ENCODE data around the gene MERTK. TPM values are rescaled to one million over a fixed set of nuclear protein-coding genes. Genes with fewer than 3 reads are reported as not detected.

Gene MERTK
- polyA plus RNA-seq, 1 of the 3 experiments (the other 2 are of a cell fraction) = 9.6 TPM

DNA sequence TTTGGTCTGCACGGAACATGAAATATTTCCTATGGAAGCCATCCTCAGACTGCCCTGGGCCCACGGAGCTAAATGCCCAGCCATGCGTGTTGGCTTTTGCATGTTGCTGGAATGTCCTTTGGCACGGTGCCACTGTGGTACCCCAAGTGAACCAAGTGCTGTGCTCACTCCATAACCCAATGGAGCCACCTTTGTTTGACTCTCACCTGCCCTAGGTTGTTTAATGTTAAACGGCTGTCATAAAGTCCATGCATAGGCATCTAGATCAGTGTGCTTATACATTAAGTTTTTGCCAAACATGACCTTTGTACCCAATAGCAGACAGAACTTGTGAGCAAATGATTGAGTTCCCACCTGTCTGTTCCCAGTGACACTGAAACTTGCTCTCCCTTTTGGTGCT is 96.7 kb downstream of the MERTK start:
- Histone ChIP-seq H4K20me1 (ENCODE audit: insufficient read depth) (no peaks in the 10 kb centered on the region), H2AFZ (ENCODE audit: low read depth) (no peak overlapping the region), H3K9me2 (no peaks in the 10 kb centered on the region), H3K4me2 (no peak overlapping the region), H3K9me3 (no peaks in the 10 kb centered on the region), H3F3A (replicated peaks; ENCODE audit: insufficient read depth) (no peaks in the 10 kb centered on the region), H3K9ac (no peak overlapping the region), H3K36me3 (replicated peaks in 1 of 2; ENCODE audit: control insufficient read depth in 1 of 2, insufficient read depth in 2 of 2, low read length in 1 of 2) (no peaks in the 10 kb centered on the region), H3K27me3 (ENCODE audit: insufficient read depth) (no peaks in the 10 kb centered on the region), H3K4me3 (ENCODE audit: low read depth in 2 of 2, low read length in 1 of 2) (no peak overlapping the region), H3K79me2 (ENCODE audit: insufficient read depth) (no peaks in the 10 kb centered on the region), H3K4me1 (ENCODE audit: control insufficient read depth in 1 of 2, insufficient read depth in 2 of 2, low read depth in 1 of 2, low read length in 1 of 2) (no peaks in the 10 kb centered on the region), H3K27ac (ENCODE audit: low read depth in 2 of 2, low read length in 1 of 2) (no peak overlapping the region)
- no peak for DNase-seq
- ChIA-PET POLR2A (no interaction called here), CTCF (interaction anchor here (2.0 kb wide), 1 partner anchor 94 kb away, joined by 5 read pairs; no protein-coding TSS in a partner anchor)
- WGBS (ENCODE audit: low lambda C conversion rate) = 80% methylated on average over 5 of the region's 5 CpGs
- TF ChIP-seq, protein P1, sequence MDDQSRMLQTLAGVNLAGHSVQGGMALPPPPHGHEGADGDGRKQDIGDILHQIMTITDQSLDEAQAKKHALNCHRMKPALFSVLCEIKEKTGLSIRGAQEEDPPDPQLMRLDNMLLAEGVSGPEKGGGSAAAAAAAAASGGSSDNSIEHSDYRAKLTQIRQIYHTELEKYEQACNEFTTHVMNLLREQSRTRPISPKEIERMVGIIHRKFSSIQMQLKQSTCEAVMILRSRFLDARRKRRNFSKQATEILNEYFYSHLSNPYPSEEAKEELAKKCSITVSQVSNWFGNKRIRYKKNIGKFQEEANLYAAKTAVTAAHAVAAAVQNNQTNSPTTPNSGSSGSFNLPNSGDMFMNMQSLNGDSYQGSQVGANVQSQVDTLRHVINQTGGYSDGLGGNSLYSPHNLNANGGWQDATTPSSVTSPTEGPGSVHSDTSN (IDR thresholded peaks at IDR 0.05) = no peak
- no peak for TF ChIP-seq RXRA (IDR thresholded peaks at IDR 0.05; ENCODE audit: borderline replicate concordance, low read depth)

DNA sequence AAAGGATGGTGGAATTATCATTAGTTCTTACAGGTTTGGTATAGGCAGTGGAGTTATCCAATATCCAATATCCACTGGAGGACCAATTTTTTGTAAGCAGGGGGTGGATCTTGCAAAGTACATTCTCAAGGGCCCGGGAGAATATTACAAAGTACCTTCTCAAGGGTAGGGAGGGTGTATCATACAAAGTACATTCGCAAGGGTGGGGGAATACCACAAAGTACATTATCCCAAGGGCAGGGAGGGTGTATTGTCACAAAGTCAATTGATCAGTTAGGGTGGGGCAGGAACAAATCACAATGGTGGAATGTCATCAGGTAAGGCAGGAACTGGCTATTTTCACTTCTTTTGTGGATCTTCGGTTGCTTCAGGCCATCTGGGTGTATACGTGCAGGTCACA is 101.4 kb downstream of the MERTK start:
- ChIA-PET CTCF (interaction anchor here (1.2 kb wide), 1 partner anchor 99 kb away, joined by 3 read pairs; no protein-coding TSS in a partner anchor), POLR2A (no interaction called here)
- H3K4me3 ChIP-seq (ENCODE audit: low read depth in 2 of 2, low read length in 1 of 2) = no peak overlapping the region
- 91% methylated on average over 4 of the region's 4 CpGs for WGBS (ENCODE audit: low lambda C conversion rate)
- no peaks in the 10 kb centered on the region for H3F3A ChIP-seq (replicated peaks; ENCODE audit: insufficient read depth)
- no peaks in the 10 kb centered on the region for H3K79me2 ChIP-seq (ENCODE audit: insufficient read depth)
- H2AFZ ChIP-seq (ENCODE audit: low read depth) = no peak overlapping the region
- TF ChIP-seq GABPA (IDR thresholded peaks at IDR 0.05; ENCODE audit: low read depth) (no peak), RFX5 (IDR thresholded peaks at IDR 0.05; ENCODE audit: low read length) (no peak), RAD21 (IDR thresholded peaks at IDR 0.05; ENCODE audit: low read length) (no peak), TCF12 (IDR thresholded peaks at IDR 0.05) (no peak), TEAD4 (IDR thresholded peaks at IDR 0.05; ENCODE audit: borderline replicate concordance, insufficient read depth) (no peak), EP300 (IDR thresholded peaks at IDR 0.05; ENCODE audit: borderline replicate concordance in 1 of 2, low read depth in 1 of 2, low read length in 1 of 2) (no peak), NFIC (IDR thresholded peaks at IDR 0.05; ENCODE audit: borderline replicate concordance) (no peak), JUND (IDR thresholded peaks at IDR 0.05) (no peak), YY1 (IDR thresholded peaks at IDR 0.05; ENCODE audit: low read depth) (no peak), NRF1 (IDR thresholded peaks at IDR 0.05; ENCODE audit: low read depth, low read length) (no peak), MXI1 (IDR thresholded peaks at IDR 0.05; ENCODE audit: low read depth, low read length) (no peak), RXRA (IDR thresholded peaks at IDR 0.05; ENCODE audit: borderline replicate concordance, low read depth) (no peak), FOXM1 (IDR thresholded peaks at IDR 0.05; ENCODE audit: low read depth) (no peak), FOXJ3 (CRISPR knock-in tag; IDR thresholded peaks at IDR 0.05) (no peak)
- TF ChIP-seq, protein P2, sequence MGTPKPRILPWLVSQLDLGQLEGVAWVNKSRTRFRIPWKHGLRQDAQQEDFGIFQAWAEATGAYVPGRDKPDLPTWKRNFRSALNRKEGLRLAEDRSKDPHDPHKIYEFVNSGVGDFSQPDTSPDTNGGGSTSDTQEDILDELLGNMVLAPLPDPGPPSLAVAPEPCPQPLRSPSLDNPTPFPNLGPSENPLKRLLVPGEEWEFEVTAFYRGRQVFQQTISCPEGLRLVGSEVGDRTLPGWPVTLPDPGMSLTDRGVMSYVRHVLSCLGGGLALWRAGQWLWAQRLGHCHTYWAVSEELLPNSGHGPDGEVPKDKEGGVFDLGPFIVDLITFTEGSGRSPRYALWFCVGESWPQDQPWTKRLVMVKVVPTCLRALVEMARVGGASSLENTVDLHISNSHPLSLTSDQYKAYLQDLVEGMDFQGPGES (IDR thresholded peaks at IDR 0.05; ENCODE audit: low read depth, low read length) = no peak
- TF ChIP-seq, protein P3, sequence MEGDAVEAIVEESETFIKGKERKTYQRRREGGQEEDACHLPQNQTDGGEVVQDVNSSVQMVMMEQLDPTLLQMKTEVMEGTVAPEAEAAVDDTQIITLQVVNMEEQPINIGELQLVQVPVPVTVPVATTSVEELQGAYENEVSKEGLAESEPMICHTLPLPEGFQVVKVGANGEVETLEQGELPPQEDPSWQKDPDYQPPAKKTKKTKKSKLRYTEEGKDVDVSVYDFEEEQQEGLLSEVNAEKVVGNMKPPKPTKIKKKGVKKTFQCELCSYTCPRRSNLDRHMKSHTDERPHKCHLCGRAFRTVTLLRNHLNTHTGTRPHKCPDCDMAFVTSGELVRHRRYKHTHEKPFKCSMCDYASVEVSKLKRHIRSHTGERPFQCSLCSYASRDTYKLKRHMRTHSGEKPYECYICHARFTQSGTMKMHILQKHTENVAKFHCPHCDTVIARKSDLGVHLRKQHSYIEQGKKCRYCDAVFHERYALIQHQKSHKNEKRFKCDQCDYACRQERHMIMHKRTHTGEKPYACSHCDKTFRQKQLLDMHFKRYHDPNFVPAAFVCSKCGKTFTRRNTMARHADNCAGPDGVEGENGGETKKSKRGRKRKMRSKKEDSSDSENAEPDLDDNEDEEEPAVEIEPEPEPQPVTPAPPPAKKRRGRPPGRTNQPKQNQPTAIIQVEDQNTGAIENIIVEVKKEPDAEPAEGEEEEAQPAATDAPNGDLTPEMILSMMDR (IDR thresholded peaks at IDR 0.05) = no peak
- TF ChIP-seq, protein P4, sequence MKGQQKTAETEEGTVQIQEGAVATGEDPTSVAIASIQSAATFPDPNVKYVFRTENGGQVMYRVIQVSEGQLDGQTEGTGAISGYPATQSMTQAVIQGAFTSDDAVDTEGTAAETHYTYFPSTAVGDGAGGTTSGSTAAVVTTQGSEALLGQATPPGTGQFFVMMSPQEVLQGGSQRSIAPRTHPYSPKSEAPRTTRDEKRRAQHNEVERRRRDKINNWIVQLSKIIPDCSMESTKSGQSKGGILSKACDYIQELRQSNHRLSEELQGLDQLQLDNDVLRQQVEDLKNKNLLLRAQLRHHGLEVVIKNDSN (IDR thresholded peaks at IDR 0.05; ENCODE audit: borderline replicate concordance, low read depth) = no peak
- TF ChIP-seq, protein P5, sequence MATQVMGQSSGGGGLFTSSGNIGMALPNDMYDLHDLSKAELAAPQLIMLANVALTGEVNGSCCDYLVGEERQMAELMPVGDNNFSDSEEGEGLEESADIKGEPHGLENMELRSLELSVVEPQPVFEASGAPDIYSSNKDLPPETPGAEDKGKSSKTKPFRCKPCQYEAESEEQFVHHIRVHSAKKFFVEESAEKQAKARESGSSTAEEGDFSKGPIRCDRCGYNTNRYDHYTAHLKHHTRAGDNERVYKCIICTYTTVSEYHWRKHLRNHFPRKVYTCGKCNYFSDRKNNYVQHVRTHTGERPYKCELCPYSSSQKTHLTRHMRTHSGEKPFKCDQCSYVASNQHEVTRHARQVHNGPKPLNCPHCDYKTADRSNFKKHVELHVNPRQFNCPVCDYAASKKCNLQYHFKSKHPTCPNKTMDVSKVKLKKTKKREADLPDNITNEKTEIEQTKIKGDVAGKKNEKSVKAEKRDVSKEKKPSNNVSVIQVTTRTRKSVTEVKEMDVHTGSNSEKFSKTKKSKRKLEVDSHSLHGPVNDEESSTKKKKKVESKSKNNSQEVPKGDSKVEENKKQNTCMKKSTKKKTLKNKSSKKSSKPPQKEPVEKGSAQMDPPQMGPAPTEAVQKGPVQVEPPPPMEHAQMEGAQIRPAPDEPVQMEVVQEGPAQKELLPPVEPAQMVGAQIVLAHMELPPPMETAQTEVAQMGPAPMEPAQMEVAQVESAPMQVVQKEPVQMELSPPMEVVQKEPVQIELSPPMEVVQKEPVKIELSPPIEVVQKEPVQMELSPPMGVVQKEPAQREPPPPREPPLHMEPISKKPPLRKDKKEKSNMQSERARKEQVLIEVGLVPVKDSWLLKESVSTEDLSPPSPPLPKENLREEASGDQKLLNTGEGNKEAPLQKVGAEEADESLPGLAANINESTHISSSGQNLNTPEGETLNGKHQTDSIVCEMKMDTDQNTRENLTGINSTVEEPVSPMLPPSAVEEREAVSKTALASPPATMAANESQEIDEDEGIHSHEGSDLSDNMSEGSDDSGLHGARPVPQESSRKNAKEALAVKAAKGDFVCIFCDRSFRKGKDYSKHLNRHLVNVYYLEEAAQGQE (IDR thresholded peaks at IDR 0.05; ENCODE audit: low read depth, low read length) = no peak
- H3K27me3 ChIP-seq (ENCODE audit: insufficient read depth) = no peaks in the 10 kb centered on the region
- H4K20me1 ChIP-seq (ENCODE audit: insufficient read depth) = no peaks in the 10 kb centered on the region
- H3K27ac ChIP-seq (ENCODE audit: low read depth in 2 of 2, low read length in 1 of 2) = no peak overlapping the region
- no peak for DNase-seq
- H3K9me3 ChIP-seq = no peaks in the 10 kb centered on the region
- no peak overlapping the region for H3K9ac ChIP-seq
- H3K4me1 ChIP-seq (ENCODE audit: control insufficient read depth in 1 of 2, insufficient read depth in 2 of 2, low read depth in 1 of 2, low read length in 1 of 2) = no peaks in the 10 kb centered on the region
- H3K36me3 ChIP-seq (replicated peaks in 1 of 2; ENCODE audit: control insufficient read depth in 1 of 2, insufficient read depth in 2 of 2, low read length in 1 of 2) = no peaks in the 10 kb centered on the region
- H3K4me2 ChIP-seq = no peak overlapping the region
- no peaks in the 10 kb centered on the region for H3K9me2 ChIP-seq

All from SK-N-SH (cell line).